H9 (cell line): Measurements from ENCODE around the gene AQP2. TPM values are rescaled to one million over a fixed set of nuclear protein-coding genes. Genes with fewer than 3 reads are reported as not detected.
A peak's percentile ranks its signal among the peaks of the same experiment; 100 is the strongest.

Experiments
- DNase-seq: peaks from one replicate; pipeline ENCODE4 v3.0.0-alpha.2; 2017
- H2AFZ ChIP-seq: one replicate; pipeline ENCODE4 v1.6.1; 2013; ENCODE audit warnings: mild to moderate bottlenecking, low read length, control low read depth, moderate library complexity
- H2AK5ac ChIP-seq: 2 replicates; pipeline ENCODE4 v1.6.1; 2013; ENCODE audit warnings: low read length, control low read depth, mixed read lengths; ENCODE audit not compliant: insufficient read length
- H2BK120ac ChIP-seq: one replicate; pipeline ENCODE4 v1.6.1; 2013; ENCODE audit warnings: low read depth, mild to moderate bottlenecking, low read length, control low read depth, inconsistent platforms; ENCODE audit not compliant: poor library complexity, severe bottlenecking
- H2BK12ac ChIP-seq: 2 replicates; pipeline ENCODE4 v1.6.1; 2013; ENCODE audit warnings: low read length, control low read depth, mixed read lengths, low read depth; ENCODE audit not compliant: insufficient read length
- H2BK15ac ChIP-seq: 2 replicates; pipeline ENCODE4 v1.6.1; 2013; ENCODE audit warnings: low read depth, low read length, control low read depth
- H2BK20ac ChIP-seq: one replicate; pipeline ENCODE4 v1.6.1; 2013; ENCODE audit warnings: low read depth, mild to moderate bottlenecking, low read length, control low read depth, inconsistent platforms; ENCODE audit not compliant: poor library complexity, severe bottlenecking
- H2BK5ac ChIP-seq: 2 replicates; pipeline ENCODE4 v1.6.1; 2013; ENCODE audit warnings: low read length, control low read depth, mixed read lengths; ENCODE audit not compliant: insufficient read length
- H3K14ac ChIP-seq: 2 replicates; pipeline ENCODE4 v1.6.1; 2013; ENCODE audit warnings: low read length, control low read depth; ENCODE audit not compliant: insufficient read depth
- H3K18ac ChIP-seq: 2 replicates; pipeline ENCODE4 v1.6.1; 2013; ENCODE audit warnings: low read depth, mild to moderate bottlenecking, mixed read lengths, low read length, control low read depth; ENCODE audit not compliant: insufficient read length
- H3K23ac ChIP-seq: 2 replicates; pipeline ENCODE4 v1.6.1; 2013; ENCODE audit warnings: low read length, control low read depth, mixed read lengths, low read depth; ENCODE audit not compliant: insufficient read length
- H3K23me2 ChIP-seq: 2 replicates; pipeline ENCODE4 v1.6.1; 2013; ENCODE audit warnings: low read depth, mild to moderate bottlenecking, mixed read lengths, low read length, control low read depth; ENCODE audit not compliant: insufficient read length, poor library complexity, severe bottlenecking
- H3K27ac ChIP-seq: 2 replicates; pipeline ENCODE4 v1.5.1; 2013; ENCODE audit warnings: low read length, control low read depth, mixed read lengths, low read depth; ENCODE audit not compliant: insufficient read length
- H3K27me3 ChIP-seq: 2 replicates; pipeline ENCODE4 v1.6.1; 2013; ENCODE audit warnings: low read length, control low read depth, inconsistent platforms; ENCODE audit not compliant: insufficient read depth
- H3K4ac ChIP-seq: 2 replicates; pipeline ENCODE4 v1.6.1; 2013; ENCODE audit warnings: low read depth, mild to moderate bottlenecking, control low read depth, inconsistent platforms, low read length, moderate library complexity
- H3K4me1 ChIP-seq: 2 replicates; pipeline ENCODE4 v1.6.1; 2013; ENCODE audit warnings: low read length, control low read depth, inconsistent platforms; ENCODE audit not compliant: insufficient read depth
- H3K4me2 ChIP-seq: 2 replicates; pipeline ENCODE4 v1.6.1; 2013; ENCODE audit warnings: low read length, control low read depth, mixed read lengths; ENCODE audit not compliant: insufficient read length, insufficient read depth
- H3K56ac ChIP-seq: 2 replicates; pipeline ENCODE4 v1.6.1; 2013; ENCODE audit warnings: low read depth, mild to moderate bottlenecking, mixed read lengths, low read length, control low read depth; ENCODE audit not compliant: insufficient read length
- H3K79me1 ChIP-seq: 2 replicates; pipeline ENCODE4 v1.6.1; 2013; ENCODE audit warnings: low read depth, mild to moderate bottlenecking, moderate library complexity, low read length, control low read depth, inconsistent platforms; ENCODE audit not compliant: insufficient read depth, poor library complexity, severe bottlenecking
- H3K79me2 ChIP-seq: 2 replicates; pipeline ENCODE4 v1.6.1; 2013; ENCODE audit warnings: low read length, control low read depth, inconsistent platforms; ENCODE audit not compliant: insufficient read depth
- H3K9ac ChIP-seq: 2 replicates; pipeline ENCODE4 v1.6.1; 2013; ENCODE audit warnings: low read length, control low read depth, mixed read lengths; ENCODE audit not compliant: insufficient read length; ENCODE audit errors: extremely low read depth
- H3K9me3 ChIP-seq: one replicate; pipeline ENCODE4 v1.6.1; 2013; ENCODE audit warnings: low read depth, low read length, inconsistent platforms; ENCODE audit not compliant: control insufficient read depth
- H3T11ph ChIP-seq: one replicate; pipeline ENCODE4 v1.6.1; 2013; ENCODE audit warnings: mild to moderate bottlenecking, low read length, control low read depth, inconsistent platforms
- H4K20me1 ChIP-seq: one replicate; pipeline ENCODE4 v1.6.1; 2013; ENCODE audit not compliant: control insufficient read depth, insufficient read length, insufficient read depth
- H4K5ac ChIP-seq: 2 replicates; pipeline ENCODE4 v1.6.1; 2013; ENCODE audit warnings: low read depth, mild to moderate bottlenecking, mixed read lengths, low read length, control low read depth; ENCODE audit not compliant: insufficient read length
- H4K8ac ChIP-seq: replicated peaks from 2 replicates; pipeline ENCODE4 v1.6.1; 2013; ENCODE audit warnings: low read length, control low read depth, mixed read lengths, low read depth; ENCODE audit not compliant: insufficient read length
- H4K91ac ChIP-seq: 2 replicates; pipeline ENCODE4 v1.6.1; 2013; ENCODE audit warnings: low read depth, mild to moderate bottlenecking, moderate library complexity, mixed read lengths, low read length, control low read depth; ENCODE audit not compliant: insufficient read length
- H3K27ac Mint-ChIP-seq, 3 experiments: 2 replicates in 2 of 3; 3 replicates in 1 of 3; pipeline ENCODE4 v1.8.0; 2020 to 2021; ENCODE audit warnings: mixed read lengths in 3 of 3, mild to moderate bottlenecking in 1 of 3, moderate library complexity in 1 of 3
- H3K27me3 Mint-ChIP-seq: 2 replicates; pipeline ENCODE4 v1.8.0; 2021; ENCODE audit warnings: low read depth, mild to moderate bottlenecking, moderate library complexity, mixed read lengths
- H3K36me3 Mint-ChIP-seq, 3 experiments: 2 replicates in 2 of 3; 3 replicates in 1 of 3; pipeline ENCODE4 v1.8.0; 2020 to 2021; ENCODE audit warnings: low read depth in 3 of 3, mixed read lengths in 3 of 3; ENCODE audit not compliant: insufficient read depth in 1 of 3
- H3K4me1 Mint-ChIP-seq, 2 experiments: 2 replicates each; pipeline ENCODE4 v1.8.0; 2020; ENCODE audit warnings: mixed read lengths in 2 of 2
- H3K4me3 Mint-ChIP-seq, 2 experiments: 2 replicates in 1 of 2; 3 replicates in 1 of 2; pipeline ENCODE4 v1.8.0; 2020 to 2021; ENCODE audit warnings: mild to moderate bottlenecking in 2 of 2, mixed read lengths in 2 of 2, moderate library complexity in 1 of 2
- H3K9me3 Mint-ChIP-seq, 2 experiments: 2 replicates in 1 of 2; 3 replicates in 1 of 2; pipeline ENCODE4 v1.8.0; 2020; ENCODE audit warnings: mild to moderate bottlenecking in 2 of 2, mixed read lengths in 2 of 2, moderate library complexity in 1 of 2
- WGBS: extraction: QIAGEN DNeasy Blood & Tissue Kit; methylation state at CpG from one replicate; pipeline ENCODE4 v1.1.7; 2013; ENCODE audit warnings: missing lambda C conversion rate, low lambda C conversion rate, mixed read lengths; ENCODE audit not compliant: insufficient read length; ENCODE audit errors: extremely low coverage; 5-methylcytosine and 5-hydroxymethylcytosine counted together
- total RNA-seq: library from RNA; stranded (reverse); gene quantifications from 2 replicates; pipeline ENCODE4 v1.2.1, GENCODE V29; 2021
- TF ChIP-seq, protein P1 (sequence below): fragments of 200-600 bp; sonication (generic); conservative IDR thresholded peaks from 3 replicates; pipeline ENCODE4 v1.8.0; 2021; ENCODE audit warnings: antibody characterized with exemption, mild to moderate bottlenecking

Gene AQP2
- total RNA-seq, 1 experiment from 2014 or later, result not detected

- no peak overlapping the region for H3K27ac Mint-ChIP-seq
- no peak overlapping the region for H3K4ac ChIP-seq
- H3K4me3 Mint-ChIP-seq, result peak overlapping the region in 1 of 2 experiments; percentile 17; a peak in 3 of 5 replicates
Measured at GRCh38 chr12:49903351-49903699, 47.2 kb upstream of the AQP2 start.

More at GRCh38 chr12:49903351-49903699, 47.2 kb upstream of the AQP2 start:
- Histone ChIP-seq H2BK12ac (no peak overlapping the region), H3K9ac (no peak overlapping the region), H3K4me1 (no peaks in the 10 kb centered on the region), H2BK120ac (peak overlapping the region; percentile 1), H4K91ac (no peak overlapping the region), H2AK5ac (no peak overlapping the region), H3K18ac (peak overlapping the region; percentile 57), H4K5ac (no peak overlapping the region), H3K27me3 (no peaks in the 10 kb centered on the region; the same call in 1 of the 2 replicates), H3K23me2 (no peaks in the 10 kb centered on the region), H3K14ac (0 out of 2 replicates have a peak overlapping the region, but pooled peaks have one; percentile 15), H3K79me1 (no peaks in the 10 kb centered on the region), H2BK15ac (no peak overlapping the region), H4K8ac (no peak overlapping the region), H3K79me2 (no peaks in the 10 kb centered on the region), H2AFZ (no peak overlapping the region), H2BK5ac (no peak overlapping the region), H3K4me2 (peak overlapping the region; percentile 66), H3K56ac (no peak overlapping the region), H3K23ac (no peak overlapping the region), H4K20me1 (no peaks in the 10 kb centered on the region), H3K27ac (no peak overlapping the region), H2BK20ac (no peak overlapping the region), H3T11ph (no peak overlapping the region), H3K9me3 (no peaks in the 10 kb centered on the region)
- WGBS, result no CpG with 5 or more reads among the region's 12 CpGs
- no peaks in the 10 kb centered on the region for H3K9me3 Mint-ChIP-seq
- peaks cover 6 to 27% of the 10 kb centered on the region in 2 experiments for H3K4me1 Mint-ChIP-seq
- H3K36me3 Mint-ChIP-seq, result no peaks in the 10 kb centered on the region; a peak in 1 of 7 replicates
- peaks cover 63% of the 10 kb centered on the region for H3K27me3 Mint-ChIP-seq
- DNase-seq, result no peak
- TF ChIP-seq, protein P1, sequence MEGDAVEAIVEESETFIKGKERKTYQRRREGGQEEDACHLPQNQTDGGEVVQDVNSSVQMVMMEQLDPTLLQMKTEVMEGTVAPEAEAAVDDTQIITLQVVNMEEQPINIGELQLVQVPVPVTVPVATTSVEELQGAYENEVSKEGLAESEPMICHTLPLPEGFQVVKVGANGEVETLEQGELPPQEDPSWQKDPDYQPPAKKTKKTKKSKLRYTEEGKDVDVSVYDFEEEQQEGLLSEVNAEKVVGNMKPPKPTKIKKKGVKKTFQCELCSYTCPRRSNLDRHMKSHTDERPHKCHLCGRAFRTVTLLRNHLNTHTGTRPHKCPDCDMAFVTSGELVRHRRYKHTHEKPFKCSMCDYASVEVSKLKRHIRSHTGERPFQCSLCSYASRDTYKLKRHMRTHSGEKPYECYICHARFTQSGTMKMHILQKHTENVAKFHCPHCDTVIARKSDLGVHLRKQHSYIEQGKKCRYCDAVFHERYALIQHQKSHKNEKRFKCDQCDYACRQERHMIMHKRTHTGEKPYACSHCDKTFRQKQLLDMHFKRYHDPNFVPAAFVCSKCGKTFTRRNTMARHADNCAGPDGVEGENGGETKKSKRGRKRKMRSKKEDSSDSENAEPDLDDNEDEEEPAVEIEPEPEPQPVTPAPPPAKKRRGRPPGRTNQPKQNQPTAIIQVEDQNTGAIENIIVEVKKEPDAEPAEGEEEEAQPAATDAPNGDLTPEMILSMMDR, result no peak
